GM18502 (cell line): ENCODE results near the gene LSS.
"Not testable (repeated sequence)": the region's sequence is repeated elsewhere in the genome, so short reads cannot be mapped to it uniquely, and the experiment has no call there.

Experiments
- ATAC-seq: cut with Tn5 transposase; IDR thresholded peaks from one replicate; pipeline ENCODE4 v1.9.1; 2021; ENCODE audit warnings: mild to moderate bottlenecking; ENCODE audit not compliant: unreplicated experiment, poor library complexity

The LSS gene

GRCh38 chr21:46207006-46207919 is 21.3 kb downstream of the LSS start:
- ATAC-seq, result no peak

DNA sequence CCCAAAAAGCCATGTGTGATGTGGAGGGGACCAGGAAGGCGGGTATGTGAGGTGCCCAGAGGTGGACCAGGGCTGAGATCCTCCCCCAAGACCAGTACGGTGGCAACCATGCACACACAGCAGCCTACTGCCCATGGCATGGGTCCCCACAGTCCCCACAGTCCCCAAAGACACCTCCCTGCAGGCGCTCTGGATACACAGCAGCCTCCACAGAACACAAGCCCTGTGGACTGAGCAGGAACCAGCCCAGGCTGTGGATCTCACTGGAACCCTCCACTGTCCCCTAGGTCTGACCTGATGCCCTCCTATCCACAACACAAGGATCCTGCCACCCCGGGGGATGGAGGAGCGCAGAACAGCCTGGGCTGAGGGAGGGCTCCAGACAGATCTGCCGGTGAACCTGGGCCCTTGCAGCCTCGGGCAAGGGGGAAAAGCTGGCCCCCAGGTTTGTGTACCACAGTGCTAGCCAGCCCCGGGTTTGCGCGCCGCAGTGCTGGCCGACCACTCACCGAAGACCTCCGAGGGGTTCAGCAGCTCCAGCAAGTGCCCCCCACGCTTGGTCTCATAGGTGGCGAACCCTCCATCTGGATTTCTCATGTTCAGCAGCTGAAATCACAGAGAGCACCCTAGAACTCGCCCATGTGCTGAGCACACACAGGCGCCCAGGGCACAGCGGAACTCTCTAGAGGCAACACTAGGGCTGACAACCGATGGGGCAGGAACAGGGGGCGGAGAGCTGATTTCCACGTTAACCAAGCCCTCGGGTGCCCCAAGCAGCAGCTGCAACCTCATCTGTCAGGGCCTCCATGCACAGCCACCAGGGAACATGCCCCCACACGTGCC is 22.2 kb downstream of the LSS start:
- no peak for ATAC-seq

GRCh38 chr21:46205766-46206162 is 22.8 kb downstream of the LSS start:
- ATAC-seq, result no peak

- no peak for ATAC-seq
Measured at GRCh38 chr21:46205166-46205565, 23.4 kb downstream of the LSS start.

DNA sequence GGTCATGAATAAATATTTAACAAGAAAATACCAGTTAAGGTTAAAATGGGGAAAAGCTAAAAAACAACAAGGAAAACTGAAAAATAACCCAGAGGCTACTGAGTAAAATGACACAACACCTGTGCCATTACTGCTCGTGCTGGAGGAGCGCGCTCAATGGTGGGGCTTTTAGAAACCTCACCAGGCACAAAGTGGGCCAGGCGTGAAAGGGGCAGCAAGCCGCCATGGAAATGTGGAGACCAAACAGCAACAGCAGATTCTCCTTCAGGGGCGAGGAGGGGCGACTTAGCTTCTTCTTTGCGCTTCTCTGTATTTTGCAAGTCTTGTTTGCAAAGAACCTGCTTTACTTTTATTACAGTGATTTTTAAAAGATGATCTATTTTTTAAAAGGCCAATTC is 25.4 kb downstream of the LSS start:
- ATAC-seq, result no peak

- no peak for ATAC-seq
Measured at GRCh38 chr21:46202592-46203202, 25.9 kb downstream of the LSS start.

DNA sequence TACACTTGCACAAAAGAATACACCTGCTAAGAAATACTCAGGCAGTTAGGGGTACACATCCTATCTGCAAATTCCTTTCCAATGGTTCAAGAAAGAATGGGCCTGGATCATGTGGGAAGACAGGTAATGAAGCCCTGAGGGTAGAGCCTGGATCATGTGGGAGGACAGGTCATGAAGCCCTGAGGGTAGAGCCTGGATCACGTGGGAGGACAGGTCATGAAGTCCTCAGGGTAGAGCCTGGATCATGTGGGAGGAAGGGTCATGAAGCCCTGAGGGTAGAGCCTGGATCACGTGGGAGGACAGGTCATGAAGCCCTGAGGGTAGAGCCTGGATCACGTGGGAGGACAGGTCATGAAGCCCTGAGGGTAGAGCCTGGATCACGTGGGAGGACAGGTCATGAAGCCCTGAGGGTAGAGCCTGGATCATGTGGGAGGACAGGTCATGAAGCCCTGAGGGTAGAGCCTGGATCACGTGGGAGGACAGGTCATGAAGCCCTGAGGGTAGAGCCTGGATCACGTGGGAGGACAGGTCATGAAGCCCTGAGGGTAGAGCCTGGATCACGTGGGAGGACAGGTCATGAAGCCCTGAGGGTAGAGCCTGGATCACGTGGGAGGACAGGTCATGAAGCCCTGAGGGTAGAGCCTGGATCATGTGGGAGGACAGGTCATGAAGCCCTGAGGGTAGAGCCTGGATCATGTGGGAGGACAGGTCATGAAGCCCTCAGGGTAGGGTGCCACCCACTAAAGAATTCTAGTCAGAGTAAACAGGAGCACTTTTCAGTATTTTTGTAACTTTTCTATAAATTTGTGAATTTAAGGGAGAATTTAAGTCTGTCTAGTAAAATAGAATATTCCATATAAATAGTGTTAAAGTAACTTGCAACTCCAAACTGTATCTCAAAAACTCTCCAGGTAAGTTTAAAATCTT is 27.4 kb downstream of the LSS start:
- ATAC-seq, result not testable (repeated sequence)

GRCh38 chr21:46199436-46200373 is 28.9 kb downstream of the LSS start:
- ATAC-seq, result no peak

DNA sequence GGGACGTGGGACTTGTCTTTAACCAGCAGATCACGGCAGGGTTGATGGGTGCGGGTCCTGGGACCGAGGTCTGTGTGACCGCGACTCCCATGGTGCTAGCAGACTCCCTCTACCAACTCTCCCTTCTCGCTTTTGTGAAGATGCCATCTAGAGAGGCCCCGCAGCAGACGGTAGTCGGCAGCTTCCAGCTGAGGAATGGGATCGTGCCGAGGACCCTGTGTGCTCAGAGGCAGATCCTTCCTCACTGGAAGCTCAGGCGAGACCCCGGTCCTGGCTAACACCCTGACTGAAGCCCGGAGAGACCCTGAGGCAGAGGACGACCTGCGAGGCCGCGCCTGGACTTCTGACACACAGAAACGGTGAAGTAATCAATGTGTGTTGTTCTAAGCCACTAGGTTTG is 31.8 kb downstream of the LSS start:
- ATAC-seq, result no peak

GRCh38 chr21:46195595-46196195 is 32.9 kb downstream of the LSS start:
- no peak for ATAC-seq

DNA sequence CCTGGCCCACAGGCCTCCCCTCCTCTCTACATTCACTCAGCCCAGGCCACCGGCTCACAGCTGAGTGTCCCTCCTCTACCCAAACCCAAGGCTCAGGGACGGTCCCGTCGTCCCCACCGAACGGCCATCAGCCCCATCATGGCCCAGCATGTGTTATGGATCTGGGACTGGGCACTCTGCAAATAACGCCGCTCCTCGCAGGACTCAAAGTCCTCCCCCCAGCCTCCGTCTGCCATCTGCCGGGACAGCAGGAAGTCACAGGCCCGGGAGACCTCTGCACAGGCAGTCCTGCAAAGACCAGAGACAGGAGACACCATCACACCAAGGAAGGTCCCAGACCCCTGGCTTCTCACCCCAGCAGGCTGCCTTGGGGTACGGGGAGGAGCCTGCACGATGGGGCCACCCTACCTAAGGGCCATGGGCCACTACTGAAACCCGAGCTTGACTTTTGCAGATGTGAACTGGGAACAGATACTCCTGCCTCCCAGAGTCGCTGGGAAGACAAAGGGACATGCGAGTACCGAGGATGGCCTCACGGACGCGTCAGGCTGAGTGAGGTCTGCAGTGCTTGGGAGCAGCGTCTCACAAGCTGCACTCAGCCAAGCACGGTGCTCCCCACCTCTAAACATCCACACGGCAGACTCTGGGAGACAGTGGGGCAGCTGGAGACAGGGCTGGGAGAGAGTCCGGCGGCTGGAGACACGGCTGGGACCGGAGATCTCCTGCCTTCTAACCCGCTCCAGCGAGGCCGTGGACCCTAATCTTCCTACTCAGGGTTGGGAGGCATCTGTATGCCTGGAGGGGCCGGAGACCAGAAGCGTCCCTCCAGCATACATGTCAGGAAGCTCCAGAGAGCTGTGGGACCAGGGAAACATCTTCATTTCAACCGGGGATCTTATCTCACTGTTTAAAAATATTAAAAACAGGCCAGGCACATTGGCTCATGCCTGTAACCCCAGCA is 33.9 kb downstream of the LSS start:
- ATAC-seq, result no peak

GRCh38 chr21:46193829-46194373 is 34.7 kb downstream of the LSS start:
- ATAC-seq, result no peak

GRCh38 chr21:46191686-46192575 is 36.6 kb downstream of the LSS start:
- no peak for ATAC-seq

DNA sequence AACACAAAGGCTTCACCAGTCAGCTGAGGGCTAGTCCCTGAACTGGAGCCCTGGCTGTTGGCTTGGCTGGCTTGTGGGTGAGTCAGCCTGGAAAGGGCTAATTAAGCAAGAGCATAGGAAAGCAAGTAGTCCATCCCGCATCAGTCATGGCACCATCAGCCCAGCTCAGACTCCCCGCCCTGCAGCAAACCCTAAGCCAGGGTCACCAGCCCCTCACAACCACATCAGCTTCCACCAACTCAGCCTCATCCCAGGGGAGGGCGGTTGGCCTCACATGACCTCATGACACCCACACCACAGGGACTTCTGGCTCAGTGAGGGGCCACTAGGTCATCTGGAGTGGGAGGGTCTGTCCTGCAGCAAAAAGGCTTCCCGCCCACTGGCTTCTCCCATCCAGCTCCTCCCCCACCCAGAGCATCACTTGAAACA is 37.3 kb downstream of the LSS start:
- ATAC-seq, result no peak

- no peak for ATAC-seq
Measured at GRCh38 chr21:46190491-46191131, 38.0 kb downstream of the LSS start.
